GM12864 (cell line): ENCODE results near the gene PPP1R2.

Experiments
- DNase-seq: peaks from one replicate; pipeline ENCODE4 v3.0.0-alpha.2; 2011; ENCODE audit warnings: low read depth
- H3K4me3 ChIP-seq: 2 replicates; pipeline ENCODE4 v1.5.1; 2011; ENCODE audit warnings: mild to moderate bottlenecking, low read depth, low read length, control low read depth
- TF ChIP-seq, protein P1 (sequence below): IDR thresholded peaks from 2 replicates; pipeline ENCODE4 v1.5.1; 2011; ENCODE audit warnings: low read depth, mild to moderate bottlenecking, moderate library complexity, low read length, control low read depth, inconsistent platforms; ENCODE audit errors: missing control alignments

The PPP1R2 gene

DNA sequence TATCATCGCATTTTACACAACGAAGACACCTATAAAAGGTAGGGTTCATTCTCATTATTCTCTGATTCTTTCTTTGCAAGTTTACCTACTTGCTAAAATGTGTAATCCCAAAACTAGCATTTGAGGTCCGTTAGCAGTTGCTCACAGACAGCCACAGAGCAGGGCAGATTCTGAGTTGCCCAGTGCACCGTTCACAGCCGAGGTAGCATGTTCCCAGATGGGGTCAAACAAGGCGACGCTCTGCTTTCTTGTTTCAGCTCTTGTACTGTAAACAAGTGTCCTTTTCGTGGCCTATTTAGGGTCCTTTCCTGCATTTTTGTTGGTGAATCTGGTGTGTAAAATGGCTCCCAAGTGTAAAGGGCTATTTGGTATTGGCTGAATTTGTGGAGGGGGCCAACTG, 3.1 kb downstream of the PPP1R2 start:
- no peak for DNase-seq
- H3K4me3 ChIP-seq = peak overlapping the region; percentile 96
- TF ChIP-seq, protein P1, sequence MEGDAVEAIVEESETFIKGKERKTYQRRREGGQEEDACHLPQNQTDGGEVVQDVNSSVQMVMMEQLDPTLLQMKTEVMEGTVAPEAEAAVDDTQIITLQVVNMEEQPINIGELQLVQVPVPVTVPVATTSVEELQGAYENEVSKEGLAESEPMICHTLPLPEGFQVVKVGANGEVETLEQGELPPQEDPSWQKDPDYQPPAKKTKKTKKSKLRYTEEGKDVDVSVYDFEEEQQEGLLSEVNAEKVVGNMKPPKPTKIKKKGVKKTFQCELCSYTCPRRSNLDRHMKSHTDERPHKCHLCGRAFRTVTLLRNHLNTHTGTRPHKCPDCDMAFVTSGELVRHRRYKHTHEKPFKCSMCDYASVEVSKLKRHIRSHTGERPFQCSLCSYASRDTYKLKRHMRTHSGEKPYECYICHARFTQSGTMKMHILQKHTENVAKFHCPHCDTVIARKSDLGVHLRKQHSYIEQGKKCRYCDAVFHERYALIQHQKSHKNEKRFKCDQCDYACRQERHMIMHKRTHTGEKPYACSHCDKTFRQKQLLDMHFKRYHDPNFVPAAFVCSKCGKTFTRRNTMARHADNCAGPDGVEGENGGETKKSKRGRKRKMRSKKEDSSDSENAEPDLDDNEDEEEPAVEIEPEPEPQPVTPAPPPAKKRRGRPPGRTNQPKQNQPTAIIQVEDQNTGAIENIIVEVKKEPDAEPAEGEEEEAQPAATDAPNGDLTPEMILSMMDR = no peak

DNA sequence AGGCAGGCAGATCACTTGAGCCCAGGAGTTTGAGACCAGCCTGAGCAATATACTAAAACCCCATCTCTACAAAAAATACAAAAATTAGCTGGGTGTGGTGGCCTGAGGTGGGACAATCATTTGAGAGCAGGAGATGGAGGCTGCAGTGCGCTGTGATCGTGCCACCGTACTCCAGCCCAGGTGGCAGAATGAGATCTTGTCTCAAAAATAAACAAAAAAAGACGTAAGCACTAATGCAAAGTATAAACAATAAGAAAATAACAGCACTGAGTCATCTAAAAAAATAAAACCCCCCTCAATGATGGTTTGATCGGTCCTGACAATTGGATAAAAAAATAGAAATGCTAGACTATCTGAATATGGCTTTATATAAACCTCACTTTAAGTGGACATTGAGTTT, 3.6 kb downstream of the PPP1R2 start:
- no peak overlapping the region for H3K4me3 ChIP-seq
- TF ChIP-seq, protein P1 = no peak

DNA sequence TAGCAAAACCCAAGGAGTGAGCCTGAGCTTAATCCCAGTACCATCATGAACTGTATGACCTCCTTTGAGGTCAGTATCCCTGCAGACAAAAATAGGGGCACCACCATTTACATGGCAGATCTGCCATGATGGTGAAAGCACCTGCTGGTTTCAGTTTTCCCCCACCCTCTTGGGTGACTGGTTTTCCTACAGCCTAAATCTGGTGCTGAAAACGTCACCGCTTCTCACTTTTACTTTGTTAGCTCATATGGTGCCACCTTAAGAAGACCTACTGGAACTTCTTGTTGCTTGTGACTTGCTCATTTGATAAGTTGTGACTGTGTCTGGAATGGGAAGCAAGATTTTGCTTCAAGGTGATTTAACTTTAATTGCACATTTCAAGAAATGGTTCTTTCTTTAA, 5.1 kb downstream of the PPP1R2 start:
- DNase-seq = peak; percentile 79
- no peak overlapping the region; the same call in 1 of the 2 replicates for H3K4me3 ChIP-seq
- TF ChIP-seq, protein P1 = no peak

More for the DNA sequence above, 3.6 kb downstream of the PPP1R2 start:
- no peak for DNase-seq

DNA sequence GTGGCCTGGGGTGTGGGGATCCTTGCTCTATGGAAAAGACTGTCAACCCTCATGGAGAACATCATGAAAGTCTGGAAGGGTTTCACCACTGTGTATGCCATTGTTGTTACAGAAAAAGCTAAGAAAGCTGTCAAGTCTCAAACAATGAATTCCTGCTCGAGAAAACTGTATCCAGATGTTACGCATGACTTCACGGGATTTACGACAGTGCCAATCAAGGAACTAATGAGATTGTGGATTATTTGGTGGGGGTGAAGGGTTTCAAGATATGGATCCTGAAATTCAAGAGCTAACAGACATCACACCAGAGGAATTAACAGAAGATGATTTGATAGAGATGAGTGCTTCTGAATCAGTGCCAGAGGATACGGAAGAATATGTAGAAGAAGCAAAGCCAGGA, 7.8 kb downstream of the PPP1R2 start:
- no peak overlapping the region for H3K4me3 ChIP-seq
- DNase-seq = no peak
- TF ChIP-seq, protein P1 = no peak

DNA sequence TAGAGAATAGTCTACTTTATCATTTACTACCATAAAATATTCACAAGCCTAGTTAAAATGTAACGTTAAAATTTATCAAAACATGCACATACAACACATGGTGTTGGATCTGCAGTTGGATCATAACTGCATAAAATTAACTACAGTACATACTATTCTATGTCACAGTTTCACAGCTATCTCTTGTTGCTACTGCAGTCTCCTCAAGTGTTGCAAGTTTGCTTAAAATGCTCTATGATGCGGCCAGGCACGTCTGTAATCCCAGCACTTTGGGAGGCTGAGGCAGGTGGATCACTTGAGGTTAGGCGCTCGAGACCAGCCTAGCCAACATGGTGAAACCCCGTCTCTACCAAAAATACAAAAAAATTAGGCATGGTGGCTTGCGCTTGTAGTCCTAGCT, 10.3 kb downstream of the PPP1R2 start:
- H3K4me3 ChIP-seq = no peak overlapping the region
- no peak for DNase-seq
- TF ChIP-seq, protein P1 = no peak

DNA sequence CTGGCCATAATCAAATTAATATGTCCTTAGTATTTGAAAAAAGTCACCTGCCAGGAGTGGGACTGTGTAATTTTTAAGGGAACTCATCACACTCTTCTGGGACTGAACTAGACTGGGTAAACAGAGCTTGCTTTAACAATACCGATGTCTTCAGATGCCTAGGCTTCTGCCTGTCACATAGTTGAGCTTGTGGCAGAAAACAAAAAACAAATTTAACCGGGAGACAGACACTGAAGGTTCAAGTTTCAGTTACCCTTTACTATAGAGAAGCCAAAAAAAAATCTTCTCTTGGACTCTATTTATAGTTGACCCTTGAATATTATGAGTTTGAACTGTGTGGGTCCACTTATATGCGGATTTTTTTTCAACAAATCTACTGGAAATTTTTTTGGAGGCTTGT, 10.8 kb downstream of the PPP1R2 start:
- no peak overlapping the region for H3K4me3 ChIP-seq

DNA sequence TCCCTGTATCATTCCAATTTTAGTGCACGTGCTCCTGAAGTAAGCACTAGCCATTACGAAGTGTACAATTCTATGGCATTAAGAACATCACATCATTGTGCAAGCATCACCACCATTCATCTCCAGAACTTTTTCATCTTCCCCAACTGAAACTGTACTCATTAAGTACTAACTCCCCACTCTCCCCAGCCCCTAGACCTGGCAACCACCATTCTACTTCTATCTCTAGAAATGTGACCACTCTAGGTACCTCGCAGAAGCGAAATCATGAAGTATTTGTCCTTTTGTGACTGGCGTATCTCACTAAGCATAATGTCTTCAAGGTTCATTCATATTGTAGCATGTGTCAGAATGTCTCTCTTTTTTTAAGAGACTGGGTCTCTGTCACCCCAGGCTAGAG, 11.4 kb downstream of the PPP1R2 start:
- no peak overlapping the region for H3K4me3 ChIP-seq
- TF ChIP-seq, protein P1 = no peak
- DNase-seq = no peak

More for the DNA sequence above, 10.8 kb downstream of the PPP1R2 start:
- TF ChIP-seq, protein P1 = no peak
- DNase-seq = no peak
